Right kidney (tissue), 1 donor: Measurements from ENCODE around the gene SUMF1.

Source experiments
- DNase-seq: peaks from one replicate; pipeline ENCODE4 v3.0.0-alpha.2; 2016

SUMF1 gene

DNA sequence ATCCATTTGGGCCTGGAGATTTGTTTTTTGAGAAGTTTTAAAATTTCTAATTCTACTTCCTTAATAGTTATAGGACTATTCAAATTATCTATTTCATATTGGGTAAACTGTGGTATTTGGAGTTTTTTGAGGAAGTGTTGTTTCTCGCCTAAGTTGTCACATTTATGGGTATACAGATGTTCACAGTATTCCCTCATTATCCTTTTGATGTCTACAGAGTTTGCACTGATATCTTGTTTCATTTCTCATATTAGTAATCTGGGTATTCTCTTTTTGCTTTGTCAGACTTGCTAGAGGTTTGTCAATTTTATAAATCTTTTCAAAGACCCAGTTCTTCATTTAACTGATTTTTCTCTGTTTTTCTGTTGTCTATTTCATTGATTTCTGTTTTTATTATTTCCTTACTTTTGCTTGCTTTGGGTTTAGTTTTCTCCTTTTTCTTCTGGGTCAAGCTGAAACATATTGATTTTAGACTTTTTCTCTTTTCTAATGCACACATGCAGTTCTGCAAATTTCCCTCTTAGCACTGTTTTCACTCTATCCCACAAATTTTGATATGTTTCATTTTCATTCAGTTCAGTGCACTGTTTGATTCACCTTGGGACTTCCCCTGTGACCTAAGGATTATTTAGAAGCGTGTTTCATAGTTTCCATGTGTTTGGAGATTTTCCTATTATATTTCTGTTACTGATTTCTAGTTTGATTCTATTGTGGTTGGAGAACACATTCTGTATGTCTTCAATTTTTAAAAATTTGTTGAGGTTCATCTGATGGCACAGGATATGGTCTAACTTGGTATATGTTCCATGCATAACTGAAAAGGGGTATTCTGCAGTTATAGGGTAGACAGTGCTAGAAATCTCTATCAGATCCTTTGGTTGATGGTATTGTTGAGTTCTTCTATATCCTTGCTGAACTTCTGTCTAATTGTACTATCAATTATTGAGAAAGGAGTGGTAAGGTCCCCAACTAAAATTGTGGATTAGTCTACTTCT, 79.6 kb downstream of the SUMF1 start:
- DNase-seq, result no peak

DNA sequence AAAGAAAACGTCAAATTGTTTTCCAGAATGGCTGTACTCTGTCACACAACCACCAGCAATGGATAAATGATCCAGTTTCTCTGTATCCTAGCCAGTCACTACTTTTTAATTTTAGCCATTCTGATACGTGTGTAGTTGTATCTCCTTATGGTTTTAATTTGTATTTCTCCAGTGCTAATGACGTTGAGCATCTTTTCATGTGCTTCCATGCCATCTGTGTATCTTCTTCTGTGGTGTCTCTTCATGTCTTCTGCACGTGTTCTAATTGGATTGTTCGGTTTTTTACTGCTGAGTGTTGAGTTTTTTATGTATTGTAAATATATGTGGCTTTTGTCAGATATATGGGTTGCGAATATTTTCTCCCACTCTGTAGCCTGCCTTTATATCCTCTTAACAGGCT, 81.9 kb downstream of the SUMF1 start:
- no peak for DNase-seq

DNA sequence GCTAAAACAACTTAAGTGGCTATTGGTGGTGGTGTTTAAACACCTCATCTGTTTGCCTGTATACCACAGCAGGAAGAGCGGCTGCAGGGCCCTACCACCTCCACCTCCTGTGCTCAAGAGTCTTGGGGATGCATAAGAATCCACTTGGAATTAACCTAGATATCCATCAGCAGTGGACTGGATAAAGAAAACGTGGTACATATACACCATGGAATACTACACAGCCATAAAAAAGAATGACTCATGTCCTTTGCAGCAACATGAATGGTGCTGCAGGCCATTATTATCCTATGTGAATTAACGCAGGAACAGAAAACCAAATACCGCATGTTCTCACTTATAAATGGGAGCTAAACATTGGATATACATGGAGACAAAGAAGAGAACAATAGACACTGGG, 87.1 kb downstream of the SUMF1 start:
- no peak for DNase-seq

DNA sequence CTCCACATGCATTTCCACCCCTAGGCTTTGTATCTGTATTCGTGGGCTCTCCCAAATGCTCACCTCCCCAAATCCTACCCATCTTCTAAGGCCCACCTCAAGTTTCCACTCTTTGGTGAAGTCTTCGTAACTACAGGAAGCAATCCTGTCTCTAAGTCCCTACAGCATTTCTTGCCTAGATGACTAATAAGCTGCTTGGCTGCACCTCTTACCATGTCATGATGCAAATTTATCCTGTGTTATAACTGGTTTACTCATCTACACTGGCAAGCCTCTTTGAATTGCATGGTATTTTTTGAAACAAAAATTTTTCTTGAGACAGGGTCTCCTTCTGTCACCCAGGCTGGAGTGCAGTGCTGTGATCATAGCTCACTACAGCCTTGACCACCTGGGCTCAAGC, 90.6 kb downstream of the SUMF1 start:
- DNase-seq, result no peak

DNA sequence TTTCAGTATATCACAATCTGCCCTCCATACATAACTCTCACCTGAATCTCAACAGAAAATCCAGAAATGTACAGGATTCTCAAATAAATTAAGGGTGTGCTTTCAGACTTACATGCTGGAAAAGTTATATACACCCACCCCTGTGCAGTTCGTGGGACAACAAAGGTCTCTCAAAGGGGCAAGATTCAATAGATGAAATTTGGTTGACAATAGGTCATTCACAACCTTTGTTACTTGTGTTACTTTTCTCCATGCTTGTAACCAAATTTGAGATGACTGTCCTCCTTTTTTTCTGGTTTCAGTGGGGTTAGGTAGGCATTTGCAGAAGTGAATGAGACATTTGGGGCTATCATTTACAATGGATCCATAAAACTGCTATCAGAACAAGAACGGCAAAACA, 91.2 kb downstream of the SUMF1 start:
- DNase-seq, result no peak

DNA sequence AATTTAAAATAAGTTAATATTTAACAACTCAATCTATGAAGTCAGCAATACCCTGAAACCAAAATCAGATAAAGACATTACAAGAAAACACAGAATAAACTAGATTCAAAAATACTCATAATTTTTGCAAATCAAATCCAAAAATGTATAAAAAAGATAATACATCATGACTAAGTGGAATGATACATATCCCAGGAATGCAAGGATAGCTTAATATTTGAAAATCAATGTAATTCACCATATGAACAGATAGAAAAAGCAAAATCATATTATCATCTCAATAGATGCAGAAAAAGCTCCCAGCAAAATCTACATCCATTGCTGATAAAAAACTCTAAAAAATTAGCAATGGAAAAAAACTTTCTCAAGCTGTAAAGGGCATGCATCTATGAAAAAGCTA, 93.4 kb downstream of the SUMF1 start:
- DNase-seq, result no peak

DNA sequence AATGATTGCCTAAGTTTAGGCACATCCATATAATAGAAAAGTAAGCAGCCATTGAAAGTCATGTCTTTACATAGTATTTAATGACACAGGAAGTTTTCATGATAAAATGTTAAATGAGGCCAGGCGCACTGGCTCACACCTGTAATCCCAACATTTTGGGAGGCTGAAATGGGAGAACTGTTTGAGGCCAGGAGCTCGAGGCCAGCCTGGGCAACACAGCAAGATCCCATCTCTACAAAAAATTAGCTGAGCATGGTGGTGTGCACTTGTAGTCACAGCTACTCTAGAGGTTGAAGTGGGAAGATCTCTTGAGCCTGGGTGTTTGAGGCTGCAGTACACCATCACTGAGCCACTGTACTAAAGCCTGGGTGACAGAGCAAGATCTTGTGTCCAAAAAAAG, 104.5 kb downstream of the SUMF1 start:
- DNase-seq, result no peak

DNA sequence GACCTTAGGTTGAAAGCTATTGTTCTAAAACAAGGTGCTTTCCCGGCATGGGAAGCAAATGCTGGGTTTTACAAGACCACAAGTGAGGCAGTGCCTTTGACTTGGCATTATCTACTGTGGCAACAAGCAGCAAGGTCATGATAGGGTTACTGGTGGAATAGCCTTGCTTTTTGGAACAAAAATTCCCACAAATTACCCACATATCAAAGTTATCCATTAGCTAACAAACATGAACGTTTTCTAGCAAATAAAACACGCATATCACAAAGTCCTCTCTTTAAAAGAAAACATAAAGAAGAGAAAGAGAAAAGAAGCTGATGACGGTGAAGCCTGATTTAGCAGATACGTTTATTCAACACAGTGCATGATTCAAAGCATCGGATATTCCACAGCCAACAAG, 106.3 kb downstream of the SUMF1 start:
- no peak for DNase-seq

DNA sequence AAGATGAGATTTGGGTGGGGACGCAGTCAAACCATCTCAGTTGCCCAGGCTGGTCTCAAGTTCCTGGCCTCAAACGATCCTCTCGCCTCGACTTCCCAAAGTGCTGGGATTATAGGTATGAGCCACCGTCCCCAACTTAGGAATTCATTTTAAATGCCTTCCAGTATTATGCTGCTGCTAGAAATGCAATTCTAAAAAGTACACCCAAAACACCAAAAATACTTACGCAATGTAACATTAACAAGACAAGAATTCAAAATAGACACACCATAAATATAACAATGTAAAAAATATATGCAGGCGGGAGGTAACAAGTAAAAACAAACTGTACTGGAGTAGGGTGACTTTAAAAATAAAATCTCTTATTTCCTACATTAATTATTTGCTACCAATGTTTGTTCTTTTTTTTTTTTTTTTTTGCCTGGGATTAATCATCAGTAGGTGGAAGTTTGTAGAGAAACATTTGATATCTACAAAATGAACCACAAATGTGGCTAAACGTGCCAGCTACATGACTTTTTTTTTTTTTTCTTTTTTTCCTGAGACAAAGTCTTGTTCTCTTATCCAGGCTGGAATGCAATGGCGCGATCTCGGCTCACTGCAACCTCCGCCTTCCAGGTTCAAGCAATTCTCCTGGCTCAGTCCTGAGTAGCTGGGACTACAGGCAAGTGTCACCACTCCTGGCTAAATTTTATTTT, 107.1 kb downstream of the SUMF1 start:
- DNase-seq, result no peak

DNA sequence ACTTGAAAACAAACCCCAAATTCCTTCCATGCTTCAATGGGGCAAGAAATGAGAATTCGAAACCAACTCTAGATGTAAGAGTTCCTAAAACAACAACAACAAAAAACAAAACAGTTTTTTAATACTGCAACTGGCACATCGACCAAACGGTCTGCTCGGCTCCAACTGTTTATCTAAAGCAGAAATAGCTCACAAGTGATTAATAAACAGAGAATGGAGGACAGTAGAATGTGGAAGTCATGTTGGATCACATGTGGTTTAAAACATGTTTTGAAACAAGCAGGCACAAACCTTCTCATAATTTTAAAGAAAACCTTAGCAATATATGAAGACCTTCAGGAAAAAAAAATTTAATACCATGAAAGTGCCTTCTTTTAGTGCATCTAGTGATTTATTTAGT, 108.8 kb downstream of the SUMF1 start:
- no peak for DNase-seq

DNA sequence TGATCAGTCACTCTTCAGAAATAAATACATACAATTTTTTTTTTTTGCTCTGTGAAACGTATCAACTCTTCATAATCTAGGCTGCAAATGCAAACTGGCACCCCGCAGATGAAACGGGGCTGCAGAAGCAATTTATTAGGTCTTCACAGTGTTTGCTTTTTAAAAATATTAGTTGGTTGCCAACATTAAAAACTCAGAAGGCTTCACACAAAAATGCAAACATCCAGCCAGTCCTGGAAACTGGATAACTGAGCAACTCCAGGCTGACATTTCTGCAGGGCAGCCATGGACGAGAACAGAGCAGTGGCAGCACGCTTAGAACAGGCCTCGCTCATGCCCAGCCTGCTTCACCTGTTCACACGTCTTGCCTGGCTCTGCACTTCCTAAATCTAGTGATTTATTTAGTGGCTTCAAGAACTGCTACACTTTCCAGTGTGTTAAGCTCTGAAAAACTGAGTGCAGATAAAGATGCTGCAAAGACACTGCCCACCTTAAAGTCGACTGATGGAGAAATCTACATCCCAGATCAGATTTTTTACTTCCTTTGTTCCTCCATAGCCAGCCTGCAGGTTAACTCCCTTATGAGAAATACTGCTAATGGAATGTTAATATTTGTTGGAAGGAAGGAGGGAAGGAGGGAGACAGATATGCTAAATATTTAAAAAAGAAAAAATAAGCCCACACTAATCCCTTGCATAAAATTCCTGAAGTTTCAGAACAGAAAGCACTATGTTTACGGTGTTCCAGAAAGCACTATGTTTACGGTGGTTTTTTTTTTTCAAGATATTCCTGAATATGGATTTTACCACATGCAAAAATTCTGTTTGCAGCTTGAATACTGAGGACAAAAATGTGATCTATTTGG, 110.3 kb downstream of the SUMF1 start:
- peak; percentile 35 for DNase-seq

DNA sequence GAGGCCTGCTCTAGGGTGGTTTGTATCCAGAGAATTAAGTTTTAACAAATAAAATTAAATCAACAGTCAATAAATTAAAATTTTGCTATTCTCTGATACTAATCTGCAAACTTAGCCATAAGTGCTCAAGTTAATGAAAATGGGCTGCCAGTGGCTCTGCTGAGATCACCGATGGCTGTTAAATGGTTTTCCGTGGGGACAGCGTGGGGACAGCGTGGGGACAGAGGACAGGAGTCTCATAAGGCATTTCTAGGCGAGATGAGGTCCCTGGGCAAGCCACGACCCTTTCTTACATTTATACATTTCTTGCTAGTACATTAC, 110.9 kb downstream of the SUMF1 start:
- peak; percentile 32 for DNase-seq

DNA sequence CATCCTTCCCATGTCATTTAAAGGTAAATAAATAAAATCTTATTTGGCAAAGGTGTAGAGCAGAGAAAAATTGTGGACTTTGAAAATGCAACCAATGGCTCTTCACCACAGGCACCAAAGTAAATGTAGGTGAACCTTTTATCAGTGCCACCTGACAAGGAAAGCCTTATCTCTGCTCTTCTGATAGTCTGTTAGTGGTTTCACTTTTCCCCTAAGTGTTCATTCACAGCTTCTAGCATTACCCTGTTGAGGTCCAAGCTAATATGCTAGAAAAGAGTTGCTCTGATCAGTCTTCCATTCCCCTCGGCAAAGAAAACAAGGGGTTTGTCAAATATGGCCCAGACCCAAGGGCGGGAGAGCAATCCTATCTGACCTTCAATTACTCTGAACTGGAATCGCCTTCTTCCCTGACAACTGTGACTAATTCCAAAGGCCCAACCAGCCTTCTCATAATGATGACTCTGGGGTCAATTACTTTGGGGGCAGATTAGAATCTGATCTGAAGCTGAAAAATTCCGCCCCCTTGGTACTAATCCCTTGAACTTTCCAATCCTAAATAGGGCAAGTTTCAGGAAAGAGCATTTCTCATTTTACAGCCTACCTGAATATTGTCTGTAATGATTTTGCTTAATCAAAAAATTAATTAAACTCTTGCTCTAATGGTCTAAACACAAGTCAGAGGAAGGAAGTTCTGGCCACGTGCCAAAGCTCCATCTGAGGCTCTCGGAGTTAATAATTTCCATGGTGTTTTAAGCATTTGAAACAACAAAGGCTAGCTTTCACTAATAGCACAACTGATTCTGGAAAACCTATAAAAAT, 111.5 kb downstream of the SUMF1 start:
- DNase-seq, result peak; percentile 57

DNA sequence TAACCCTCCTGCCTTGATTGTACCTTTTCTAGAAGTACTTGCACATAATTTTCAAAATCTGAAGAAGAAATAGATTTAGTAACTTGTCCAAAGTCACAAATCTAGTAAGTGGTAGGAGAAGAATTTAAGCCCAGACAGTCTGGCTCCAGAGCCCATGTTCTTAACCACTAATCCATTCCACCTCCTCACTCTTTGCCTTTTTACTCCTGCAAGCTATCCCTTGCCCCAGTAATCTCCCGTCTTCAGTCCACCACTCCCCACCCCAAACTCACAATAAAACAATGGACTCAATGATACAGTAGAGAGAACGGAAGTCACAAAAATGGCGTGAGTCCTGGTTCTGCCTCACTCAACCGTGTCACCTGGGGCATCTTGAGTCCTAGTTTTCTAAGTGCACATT, 115.2 kb downstream of the SUMF1 start:
- no peak for DNase-seq

DNA sequence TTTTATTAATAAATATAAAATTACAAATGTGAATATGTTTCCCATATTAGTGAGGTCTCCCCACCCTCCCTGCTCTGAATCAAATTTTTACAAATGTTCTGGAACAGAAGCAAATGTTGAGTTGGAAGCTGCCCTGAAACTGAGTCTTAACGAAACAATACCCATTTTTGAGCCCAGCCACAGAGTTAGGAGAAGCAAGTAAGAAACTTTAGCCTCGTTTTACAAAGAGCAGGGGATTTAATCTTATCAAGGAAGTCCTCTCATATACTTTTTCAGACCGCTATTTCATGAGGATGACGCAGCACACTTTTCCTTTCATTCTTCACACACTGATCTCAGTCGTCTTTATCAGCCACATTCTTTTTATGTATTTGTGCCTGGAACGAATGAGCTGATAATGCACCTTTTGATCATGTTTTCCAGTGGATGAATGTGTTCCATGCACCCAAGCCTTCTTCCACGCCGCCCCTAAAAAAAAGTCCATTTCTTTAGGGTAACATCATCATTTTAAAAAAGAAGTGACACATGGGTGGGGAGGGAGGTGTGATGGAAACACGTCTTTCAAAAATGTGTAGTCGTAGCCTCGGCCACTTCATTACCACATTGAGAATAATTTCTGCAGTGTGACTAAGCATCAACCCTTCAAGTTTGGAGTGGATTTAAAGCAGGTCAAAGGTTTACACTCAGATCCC, 115.8 kb downstream of the SUMF1 start:
- DNase-seq, result no peak

DNA sequence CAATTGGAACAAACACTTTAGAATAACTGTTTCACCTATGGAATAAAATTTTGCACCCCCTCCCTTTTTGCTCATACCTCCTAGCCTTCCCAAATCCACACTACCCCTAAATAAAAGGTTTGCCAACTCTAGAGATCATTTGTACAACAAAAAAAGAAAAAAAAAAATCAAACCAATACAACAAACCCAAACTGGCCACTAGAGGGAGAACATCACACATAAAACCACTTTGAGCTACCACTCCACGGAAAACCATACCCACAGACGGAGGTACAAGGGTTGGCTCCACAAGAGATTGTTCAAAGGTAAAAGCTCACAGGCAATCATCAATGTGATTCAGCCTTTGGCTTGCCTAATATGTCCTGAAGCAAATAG, 116.3 kb downstream of the SUMF1 start:
- DNase-seq, result peak; percentile 36

DNA sequence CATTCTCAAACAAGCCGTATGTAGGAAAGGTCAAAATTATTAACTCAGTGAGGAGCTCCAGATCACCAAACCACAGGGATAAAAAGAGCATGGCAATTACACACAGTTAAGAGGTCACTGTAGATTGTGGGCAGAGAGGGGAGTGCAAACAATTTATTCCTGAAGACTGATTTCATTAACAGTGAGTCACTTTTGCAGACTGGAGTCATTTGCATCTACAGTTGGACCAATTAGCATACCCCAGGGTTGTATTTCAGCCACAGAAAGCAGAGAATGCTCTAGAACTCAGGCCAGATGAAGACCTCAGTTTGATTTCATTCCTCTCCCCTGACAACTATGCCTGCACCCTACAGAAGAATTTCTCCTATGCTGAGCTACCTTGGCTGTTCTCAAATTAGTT, 123.8 kb downstream of the SUMF1 start:
- no peak for DNase-seq

DNA sequence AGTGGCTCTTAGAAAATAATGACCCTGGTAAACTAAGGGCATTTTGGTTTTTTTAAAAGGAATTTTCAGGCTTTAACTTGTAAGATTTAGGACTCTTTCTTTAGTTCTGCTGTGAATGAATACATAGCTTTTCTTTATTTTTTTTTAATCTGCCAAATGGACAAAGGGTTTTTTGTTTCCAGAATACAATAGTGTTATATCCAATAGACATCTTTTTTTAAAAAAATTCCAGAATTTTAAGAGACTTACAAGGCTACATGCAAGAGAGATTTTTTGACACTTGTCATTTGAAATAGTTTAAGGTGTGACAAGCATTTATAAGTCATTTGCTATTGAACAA, 125.8 kb downstream of the SUMF1 start:
- DNase-seq, result no peak

DNA sequence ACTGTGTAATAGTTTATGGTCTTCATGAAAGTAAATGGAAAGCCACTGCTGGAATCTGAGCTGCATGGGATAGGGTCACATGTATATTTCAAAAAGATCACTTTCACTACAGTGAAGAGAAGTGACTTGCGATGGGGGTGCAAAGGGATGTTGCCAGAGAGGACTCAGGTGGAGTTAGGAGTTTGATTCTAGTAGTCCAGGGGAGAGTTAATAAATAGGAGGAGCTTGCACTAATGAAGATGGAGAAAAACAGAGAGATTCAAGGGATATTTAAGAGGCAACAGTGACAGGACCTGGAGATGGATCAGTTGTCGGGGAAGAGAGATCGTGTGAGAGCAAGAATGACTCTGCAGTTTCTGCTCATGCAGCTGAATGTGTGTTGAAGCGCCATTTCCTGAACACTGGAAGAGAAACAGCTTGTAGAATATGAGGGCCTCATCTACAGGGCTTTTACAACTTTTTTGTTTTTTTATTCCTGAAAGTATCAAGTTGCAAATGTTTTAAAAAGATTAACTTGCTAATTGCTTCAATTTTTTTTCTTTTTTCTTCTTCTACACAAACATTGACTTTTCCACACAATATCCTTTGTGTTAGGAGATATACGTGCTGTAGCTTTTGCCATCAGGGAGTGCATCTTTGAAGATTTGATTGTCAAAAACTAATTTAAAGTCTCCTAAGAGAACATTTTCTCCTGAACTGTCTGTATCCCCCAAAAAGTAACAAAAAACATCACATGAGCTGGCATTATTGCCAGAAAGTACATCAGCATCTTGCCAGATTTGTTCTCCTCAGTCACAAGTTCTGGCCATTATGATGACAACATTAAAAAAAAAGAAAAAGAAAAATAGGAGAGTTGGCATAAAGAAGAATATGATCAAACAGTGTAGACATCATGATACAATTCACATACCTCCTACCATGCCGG, 126.4 kb downstream of the SUMF1 start:
- DNase-seq, result no peak

DNA sequence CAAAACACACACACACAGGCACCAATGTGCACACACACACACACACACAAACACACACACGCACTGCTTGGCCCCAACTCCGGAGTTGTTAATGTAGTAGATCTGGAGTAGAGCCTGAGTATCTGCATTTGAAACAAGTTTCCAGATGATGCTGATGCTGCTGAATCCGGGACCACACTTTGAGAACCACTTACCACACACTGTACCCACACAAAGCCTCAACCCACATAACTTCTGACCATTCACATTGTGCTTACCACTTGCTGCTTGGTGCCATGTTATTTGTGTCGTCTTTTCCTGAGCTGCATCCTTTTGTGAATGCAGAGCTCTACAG, 127.0 kb downstream of the SUMF1 start:
- DNase-seq, result no peak

DNA sequence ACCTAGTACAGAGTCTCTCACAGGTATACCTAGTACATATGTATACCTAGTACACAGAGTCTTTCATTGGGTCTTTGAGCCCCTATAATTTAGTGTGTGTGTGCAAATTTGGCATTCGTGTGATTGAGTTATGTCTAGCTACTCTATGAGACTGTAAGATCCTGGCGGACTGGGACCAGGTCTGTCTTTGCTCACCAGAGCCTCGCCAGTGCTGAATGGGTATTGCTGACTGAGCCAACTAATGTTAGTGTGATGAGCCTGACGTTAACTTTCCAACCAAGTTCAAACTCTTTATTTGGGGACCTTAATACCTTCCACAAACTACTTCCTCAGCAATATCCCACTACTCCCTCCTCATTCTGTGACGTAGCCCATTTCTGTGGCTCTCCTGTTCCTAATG, 128.3 kb downstream of the SUMF1 start:
- DNase-seq, result no peak
